ENCODE results near the gene BYSL.
"Not testable (repeated sequence)": the region's sequence is repeated elsewhere in the genome, so short reads cannot be mapped to it uniquely, and the experiment has no call there.

The BYSL gene

DNA sequence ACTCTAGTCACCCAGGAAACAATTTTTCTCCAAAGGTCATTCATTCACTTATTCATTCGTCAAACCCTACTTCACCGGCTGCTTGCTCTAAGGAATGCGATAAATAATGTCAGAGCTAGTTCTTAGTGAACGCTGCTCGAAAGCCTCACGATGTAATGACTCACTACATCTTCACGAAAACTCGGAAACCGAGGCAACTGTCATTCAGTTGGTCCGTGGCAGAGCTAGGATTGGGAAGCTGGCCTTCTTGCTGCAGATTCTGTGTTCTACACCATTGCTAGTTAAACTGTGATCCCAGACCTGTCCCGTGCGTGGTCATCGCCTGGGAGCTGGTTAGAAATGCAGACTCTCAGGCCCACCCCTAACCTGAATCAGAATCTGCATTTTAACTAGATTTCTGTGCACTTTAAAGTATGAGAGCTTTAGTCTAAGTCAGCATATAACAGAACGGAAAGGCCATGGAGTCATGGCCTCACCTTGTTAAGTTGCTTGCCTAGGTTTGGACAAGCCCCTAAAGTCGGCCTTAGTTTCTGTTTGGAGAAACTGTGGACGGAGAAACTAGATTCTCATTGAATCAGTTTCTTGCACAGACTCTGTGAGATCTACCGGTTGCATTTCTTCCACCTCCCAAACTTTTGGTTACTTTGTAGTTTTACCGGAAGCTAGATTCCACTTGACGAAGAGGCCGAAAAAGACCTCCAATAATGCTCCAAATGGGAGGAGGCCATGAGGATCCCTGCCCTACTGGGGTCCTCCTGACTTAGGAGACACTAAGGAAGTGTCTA is 21.0 kb downstream of the BYSL start:
- no peak for DNase-seq

DNA sequence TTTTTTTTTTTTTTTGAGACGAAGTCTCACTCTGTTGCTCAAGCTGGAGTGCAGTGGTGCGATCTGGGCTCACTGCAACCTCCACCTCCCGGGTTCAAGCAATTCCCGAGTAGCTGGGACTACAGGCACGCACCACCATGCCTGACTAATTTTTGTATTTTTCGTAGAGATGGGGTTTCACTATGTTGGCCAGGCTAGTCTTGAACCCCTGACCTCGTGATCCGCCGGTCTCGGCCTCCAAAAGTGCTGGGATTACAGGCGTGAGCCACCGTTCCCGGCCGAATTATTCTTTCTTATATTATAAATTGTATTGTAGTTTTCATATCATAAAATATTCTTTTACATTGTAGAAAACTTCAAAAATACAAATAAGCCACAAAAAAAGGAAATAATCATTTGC is 21.6 kb downstream of the BYSL start:
- DNase-seq: not testable (repeated sequence)

DNA sequence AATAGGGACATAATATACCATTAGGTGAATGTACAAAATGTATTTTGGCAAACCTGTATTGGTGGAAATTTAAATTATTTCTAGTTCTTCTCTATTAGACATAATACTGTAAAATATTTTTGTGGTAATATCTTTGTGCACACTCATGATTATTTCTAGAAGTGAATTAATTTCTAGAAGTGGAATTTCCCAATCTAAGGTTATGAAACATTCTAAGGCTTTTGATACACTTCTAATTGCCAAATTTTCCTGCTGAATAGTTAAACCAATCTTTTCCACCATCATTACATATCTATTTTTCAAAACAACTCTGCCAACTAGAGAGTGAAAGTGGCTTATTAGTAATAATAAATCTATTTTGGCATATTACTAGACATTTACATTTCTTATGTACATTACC is 22.2 kb downstream of the BYSL start:
- DNase-seq: no peak

DNA sequence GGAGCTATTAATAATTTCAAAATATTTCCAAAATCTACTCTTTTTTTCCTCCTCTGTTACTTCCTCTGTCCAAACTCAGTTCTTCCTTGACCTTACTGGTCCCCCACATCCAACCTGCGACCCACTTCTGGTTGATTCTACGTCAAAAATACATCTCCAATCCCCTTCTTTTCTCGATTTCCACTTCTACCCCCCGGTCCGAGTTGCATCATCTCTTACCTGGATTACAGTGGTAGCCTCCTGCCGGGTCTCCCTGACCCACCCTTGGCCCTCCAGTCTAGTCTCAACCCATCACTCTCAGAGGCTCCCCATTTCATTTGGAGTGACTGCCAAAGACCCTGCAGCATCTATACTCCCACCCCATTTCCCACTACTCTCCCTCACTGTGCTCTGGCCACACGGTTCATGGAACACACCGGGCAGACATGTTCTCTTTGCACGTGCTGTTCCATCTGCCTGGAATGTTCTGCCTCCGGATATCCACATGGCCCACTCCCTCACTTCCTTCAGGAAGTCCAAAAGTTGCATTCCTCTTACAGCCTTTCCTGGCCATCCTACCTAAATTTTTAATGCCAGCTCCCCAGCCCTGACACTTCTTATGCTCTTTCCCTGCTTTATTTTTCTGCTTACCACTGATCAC is 26.4 kb downstream of the BYSL start:
- DNase-seq: no peak

DNA sequence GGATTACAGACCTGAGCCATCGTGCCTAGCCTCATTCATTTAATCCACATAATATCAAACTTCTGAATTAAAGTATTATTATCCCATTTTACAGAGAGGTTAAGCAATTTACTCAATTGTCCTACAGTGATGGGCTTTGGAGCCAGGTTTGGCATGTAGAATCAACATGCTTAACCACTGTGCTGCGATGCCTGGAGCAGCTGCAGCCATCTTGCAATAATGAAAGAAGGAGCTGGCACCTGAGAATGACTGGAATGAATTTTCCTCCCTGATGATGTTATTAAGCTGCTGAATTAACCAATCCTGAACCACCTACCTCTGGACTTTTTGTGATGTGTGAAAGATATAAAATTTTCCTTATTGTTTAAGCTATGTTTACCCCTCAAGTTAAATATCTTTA is 33.4 kb downstream of the BYSL start:
- DNase-seq: no peak

DNA sequence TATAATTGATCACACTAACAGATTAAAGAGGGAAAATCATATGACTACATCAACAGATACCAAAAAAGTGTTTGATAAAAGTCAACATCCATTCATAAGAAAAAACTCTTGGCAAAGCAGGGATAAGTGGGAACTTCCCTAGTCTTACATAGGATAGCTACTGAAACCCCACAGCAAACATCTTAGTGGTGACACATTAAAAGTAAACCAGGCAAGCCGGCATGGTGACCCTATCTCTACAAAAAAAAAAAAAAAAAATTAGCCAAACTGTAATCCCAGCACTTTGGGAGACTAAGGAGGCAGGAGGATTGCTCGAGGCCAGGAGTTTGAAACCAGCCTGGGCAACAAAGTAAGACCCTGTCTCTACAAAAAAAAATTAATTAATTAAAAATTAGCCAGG is 34.1 kb downstream of the BYSL start:
- no peak for DNase-seq

DNA sequence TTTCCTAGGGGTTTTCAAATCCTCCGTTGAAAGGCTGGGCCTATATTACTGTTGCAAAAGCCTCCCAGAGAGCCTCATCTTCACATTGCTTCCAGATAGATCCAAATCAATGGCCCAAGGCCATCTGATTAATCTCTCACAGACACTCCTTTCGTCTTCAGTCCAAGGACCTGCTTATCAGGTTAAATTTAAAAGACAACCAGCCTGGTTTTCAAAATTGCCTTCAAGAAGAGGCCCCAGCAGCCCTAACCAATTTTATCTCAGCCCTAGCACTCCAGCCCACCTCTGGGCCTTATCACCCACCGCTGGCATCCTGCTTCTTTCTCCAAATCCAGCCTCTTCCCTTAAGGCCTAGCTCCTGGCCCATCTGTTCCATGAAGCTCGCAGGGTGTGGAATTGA is 35.8 kb downstream of the BYSL start:
- no peak for DNase-seq

DNA sequence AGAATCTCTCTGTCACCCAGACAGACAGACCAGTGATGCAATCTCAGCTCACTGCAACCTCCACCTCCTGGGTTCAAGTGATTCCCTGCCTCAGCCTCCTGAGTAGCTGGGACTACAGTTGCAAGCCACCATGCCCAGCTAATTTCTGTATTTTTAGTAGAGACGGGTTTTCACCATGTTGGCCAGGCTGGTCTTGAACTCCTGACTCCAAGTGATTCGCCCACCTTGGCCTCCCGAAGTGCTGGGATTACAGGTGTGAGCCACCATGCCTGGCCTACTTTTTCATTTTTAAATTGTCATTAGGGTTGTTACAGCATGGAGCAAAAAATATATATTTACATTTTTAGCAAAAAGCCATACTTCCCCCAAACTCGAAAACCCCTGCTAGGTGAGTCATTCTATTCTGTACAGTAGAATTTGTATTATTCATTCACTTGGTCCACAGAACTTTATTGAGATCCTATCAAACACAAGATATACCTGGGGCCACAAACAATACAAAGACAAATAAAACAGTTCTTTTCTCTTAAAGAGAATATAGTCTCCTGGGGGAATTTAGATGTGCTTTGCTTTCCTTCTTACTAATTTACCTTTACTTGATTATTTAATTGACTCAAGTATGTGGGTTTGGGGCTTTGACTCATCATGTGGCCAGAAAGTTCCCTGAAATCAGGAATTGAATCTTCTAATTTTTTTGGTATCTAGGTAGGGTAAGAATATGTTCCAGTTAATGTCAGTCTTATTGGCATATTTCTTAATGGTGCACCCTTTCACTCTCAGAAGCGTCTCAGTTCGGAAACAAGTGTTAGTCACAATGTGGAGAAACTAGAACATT is 36.9 kb downstream of the BYSL start:
- no peak for DNase-seq

DNA sequence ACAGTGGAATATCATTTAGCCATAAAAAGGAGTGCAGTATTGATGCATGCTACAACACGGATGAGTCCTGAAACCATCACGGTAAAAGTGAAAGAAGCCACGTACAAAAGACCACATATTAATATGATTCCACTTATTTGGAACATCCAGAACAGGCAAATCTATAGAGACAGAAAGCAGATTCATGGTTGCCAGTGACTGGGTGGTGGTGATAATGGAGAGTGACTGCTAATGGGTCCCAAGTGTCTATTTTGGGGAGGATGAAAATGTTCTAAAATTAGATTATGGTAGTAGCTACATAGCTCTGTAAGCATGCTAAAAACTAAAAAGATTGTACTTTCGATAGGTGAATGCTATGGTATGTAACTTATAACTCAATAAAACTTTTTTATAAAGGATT is 38.7 kb downstream of the BYSL start:
- DNase-seq: no peak

DNA sequence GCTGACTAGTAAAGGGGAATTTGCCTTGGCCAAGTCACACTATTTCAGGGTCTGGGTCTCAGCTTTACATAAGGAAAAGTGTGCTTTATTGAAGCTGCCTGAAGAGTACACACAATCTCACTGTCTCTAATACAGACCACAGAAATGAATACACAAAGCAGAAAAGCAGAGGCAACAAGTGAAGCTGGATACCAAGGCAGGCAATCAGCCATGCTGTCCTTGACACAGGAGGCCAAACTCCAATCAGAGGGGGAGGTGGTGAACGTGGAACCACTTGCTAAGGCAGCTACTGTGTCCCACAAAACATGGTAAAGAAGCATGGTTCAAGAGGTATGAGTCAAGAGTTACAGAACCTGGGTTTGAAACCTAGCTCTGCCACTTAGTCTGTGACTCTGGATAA is 42.1 kb downstream of the BYSL start:
- no peak for DNase-seq

DNA sequence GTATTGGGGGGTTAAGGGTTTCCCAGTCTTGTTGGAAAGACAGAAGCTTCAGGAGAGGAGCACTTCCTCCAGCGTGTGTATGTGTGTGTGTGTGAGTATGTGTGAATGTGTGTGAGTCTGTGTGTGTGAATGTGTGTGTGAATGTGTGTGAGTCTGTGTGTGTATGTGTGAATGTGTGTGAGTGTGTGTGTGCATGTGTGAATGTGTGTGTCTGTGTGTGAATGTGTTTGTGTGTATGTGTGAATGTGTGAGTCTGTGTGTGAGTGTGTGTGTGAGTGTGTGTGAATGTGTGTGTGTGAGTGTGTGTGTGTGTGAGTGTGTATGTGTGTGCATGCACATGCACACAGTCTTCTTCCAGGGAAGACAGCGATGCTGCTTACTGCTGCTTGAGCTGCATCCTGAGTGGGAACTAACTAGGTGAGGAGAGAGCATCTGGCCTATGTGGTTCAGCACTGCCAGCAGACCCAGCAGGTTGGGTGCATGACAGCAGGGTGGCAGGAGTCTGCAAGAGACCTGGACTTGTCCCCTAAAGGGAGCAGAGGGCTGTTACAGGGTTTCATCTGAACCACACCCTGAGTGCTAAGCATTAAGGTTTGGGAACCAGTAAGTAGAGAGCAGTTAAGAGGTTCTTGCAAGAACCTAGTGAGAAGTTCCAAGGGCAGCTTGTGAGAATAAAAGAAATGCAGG is 43.0 kb downstream of the BYSL start:
- peak in 1 of 2 experiments; percentile 48 for DNase-seq

DNA sequence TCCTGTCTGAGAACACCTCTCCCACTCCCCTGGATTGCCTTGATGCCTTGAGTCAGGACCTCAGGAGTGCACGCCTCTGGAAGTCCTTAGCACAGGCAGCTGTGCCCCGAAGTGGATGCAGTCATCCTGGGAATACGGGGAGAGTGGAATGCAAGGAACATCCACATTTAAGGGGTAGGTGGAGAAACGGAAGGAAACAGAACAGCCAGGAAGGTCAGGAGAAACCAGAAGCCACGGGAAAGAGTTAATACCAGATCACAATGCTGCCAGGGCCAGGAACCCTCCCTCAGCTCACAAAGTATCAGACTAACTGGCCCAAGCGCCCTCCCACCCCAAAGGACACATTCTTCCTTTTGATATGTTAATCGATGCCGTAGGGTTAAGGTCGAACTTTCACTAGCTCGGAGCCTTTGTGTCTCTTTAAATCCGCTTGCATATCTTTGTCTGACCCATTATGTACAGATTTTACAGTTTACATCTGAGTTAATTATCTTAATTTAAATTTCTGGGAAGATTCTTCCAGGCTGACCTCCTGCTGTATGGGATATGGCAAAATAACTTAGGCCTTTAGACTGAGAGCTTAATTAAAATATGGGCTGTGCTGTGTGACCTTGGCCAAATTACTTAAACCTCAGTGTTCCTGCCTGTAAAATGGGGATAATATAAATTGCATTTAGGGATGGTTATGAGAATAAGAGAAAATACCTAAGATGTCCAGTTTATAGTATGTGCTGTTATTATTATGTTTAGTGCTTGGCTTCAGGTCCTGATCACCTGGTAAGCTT is 44.3 kb downstream of the BYSL start:
- no peak for DNase-seq

DNA sequence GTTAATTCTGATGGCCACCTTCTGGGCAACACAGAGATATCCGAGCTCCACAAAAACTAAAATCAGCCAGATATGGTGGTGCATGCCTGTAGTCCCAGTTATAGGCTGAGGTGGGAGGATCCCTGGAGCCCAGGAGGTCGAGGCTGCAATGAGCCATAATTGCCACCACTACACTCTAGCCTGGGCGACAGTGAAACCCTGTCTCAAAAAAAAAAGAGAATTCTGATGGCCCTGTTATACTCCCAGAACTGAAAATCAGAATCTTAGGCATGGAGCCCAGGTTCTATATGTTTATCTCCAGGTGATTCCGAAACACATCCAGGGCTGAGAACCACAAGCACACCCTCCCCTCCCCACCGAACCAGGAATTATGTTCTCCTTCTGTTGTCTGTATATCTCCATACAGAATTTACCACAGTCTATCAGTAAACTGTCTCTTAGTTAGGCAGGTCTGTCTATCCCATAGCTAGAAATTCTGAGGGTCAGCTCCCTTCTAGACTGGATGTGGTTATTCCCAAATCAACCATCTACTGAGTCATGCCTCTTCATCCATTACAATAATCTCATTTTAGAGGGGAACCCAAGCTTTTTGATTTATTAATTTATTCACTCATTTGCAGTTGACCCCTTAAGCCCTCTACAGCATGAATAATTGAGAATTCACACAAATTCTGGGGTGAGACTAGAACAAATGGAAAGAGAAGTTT is 45.1 kb downstream of the BYSL start:
- no peak for DNase-seq

DNA sequence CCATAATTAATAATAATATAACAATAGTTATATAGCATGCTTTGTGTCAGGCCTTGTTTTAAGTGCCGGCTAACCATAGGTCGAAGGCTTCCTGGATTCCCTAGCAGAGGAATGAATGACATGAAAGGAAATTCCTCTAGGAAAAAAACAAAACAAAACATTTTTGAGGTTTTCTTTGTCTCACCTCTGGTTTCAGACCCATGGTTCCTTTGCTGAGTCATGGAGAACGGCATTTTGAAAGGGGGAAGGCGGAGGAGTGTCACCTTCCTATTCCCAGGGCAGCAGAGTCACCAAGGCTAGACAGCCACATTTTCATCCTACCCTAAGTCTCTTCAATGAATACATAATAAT is 45.6 kb downstream of the BYSL start:
- no peak for DNase-seq

DNA sequence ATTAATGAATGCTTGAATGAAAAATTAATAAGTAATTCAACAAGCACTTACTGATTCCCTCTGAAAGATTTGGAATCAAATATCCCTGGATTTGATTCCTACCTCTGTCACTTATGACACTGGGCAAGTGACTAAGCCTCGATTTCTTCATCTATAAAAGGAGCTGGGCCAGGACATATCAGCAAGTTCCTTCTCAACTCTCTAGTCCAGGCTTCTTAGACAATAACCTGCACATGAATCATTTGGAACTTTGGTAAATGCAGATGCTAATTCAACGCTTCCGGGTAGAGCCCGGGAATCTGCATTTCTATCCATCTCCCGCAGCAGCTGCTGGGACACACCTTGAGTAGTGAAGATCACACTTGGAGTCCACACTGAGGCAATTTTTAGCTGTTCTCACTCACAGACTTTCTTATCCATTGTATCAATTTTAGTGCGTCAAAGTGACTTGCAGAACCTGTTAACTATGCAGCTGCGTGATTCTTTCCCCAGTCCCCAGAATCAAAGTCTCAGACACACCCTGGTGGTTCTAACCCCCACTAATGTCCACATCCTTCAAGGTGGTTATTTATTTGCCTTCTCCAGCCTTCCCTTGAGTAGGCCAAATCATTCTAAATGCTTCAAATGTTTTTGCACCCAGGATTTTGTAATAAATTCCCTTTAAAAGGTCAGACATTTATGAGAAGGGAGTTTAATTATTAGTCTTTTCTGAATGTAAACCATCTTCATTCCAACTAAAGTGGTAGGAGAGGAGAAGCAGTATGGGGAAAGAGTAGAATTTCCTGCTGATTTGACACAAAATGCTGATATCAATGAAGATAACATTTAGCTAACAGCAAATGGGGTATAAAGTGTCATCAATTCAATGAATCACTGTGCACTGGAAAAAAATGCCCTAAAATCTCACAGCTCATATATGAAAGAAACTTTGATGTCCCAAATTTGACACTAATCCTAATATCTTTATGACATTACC is 46.3 kb downstream of the BYSL start:
- DNase-seq: no peak

DNA sequence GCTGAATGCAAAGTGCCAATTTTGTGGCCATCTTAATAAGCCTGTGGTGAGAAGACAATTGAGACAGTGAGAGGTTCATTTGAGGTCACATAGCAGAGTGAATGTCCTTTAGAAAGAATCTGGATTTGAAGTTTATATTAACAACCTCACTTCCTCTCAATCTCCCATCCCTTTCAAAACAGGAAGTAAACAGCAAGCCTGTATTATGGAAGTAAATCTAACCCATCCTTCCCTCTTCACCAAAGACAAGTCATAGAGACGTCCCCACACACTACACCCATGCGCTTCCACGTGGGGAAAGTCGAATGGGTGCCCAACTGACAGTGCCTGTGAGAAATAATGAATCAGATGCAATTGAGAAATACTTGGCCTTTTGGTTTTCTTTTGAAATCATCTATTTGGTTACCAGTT is 49.1 kb downstream of the BYSL start:
- DNase-seq: no peak

DNA sequence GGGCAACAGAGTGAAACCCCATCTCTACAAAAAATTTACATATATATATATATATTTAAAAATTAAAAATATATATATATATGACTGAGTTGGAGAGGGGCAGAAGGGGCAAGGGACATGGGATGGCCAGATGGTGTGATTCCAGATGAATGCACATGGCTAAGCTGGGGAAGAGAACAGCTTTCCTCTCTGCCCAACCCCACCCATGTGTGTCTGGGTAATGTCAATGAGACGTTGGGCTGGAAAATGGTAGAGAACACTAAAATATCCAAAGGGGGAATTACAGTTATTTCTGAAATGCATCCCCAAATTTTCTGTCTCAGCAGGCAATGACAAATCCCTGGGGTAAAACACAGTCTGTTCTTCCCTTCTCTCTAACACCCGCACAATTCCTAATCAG is 51.5 kb downstream of the BYSL start:
- peak; percentile 18 to 66 for DNase-seq

DNA sequence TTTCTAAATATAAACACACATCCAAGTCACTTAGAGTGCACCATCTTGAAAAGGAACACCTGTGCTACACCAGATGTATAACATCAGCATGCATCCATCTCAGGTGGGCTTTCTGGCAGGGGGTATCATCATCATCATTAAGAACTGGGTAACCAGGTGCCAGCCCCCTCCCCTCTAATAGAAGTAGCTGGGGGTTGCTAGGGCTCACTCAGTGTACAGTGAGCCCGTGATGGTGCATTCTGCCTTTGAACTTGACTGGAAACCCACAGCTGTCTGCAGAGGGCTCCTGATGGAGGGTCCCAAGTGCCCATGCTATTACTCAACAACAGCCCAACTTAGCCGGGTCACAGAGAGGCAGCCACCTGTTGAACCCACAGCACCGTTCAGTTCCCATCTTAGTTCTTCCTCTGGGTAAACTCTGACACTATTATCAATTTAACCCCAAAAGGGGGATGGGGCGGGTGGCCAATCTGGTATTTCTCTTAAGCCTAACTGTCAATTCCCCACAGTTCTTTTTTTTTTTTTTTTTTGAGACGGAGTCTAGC is 53.1 kb downstream of the BYSL start:
- no peak for DNase-seq

DNA sequence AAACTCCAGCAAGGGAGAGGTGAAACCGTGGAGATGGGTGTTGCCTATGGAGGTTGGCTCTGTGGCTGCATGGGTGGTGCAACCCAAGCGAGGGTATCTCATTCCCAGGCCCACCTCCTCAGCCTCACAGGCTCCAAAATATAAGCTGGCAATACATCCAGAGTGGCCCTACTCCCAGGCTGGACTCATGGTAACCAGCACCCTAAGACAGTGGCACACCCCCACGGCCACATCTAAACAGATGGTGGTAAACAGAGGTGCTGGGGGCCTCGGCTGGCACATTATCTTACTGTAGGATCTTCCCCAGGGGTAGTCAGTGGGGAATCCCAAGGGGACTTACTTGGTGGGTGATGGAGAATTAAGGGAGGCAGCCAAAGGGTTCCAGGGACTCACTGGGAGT is 54.0 kb downstream of the BYSL start:
- no peak for DNase-seq

DNA sequence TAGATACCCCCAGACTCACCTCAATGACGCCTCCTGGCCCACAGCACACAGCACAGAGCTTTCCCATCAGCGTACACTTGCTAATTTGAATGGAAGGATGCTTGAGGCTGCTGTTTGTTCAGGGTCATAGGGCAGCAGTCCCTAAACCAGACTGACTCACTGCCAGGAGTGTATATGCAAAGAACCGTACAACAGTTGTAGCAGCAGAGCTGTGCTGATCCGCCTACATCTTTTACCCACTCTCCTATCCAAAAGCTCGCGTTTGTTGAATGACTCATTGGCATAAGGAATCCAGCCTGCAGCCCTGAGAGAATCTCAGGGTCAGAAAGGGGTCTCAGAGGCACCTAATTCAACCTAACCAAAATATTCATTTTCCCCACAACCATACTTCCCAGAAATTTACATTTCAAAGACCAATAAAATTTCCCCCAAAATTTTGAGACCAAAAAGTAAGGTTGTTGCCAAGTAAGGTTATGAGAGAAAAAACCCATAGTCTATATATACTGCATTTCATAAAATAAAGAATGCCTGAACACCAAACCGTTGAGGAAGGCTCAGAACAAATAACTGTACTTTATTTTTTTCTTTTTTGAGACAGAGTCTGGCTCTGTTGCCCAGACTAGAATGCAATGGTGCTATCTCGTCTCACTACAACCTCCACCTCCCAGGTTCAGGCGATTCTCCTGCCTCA is 55.6 kb downstream of the BYSL start:
- no peak for DNase-seq
